ENCODE measurements around the gene CGAS. TPM values are rescaled to one million over a fixed set of nuclear protein-coding genes. Genes with fewer than 3 reads are reported as not detected.

CGAS gene
- polyA plus RNA-seq, 1 donor from 2014 or later: 0.53 TPM

GRCh38 chr6:73491377-73491776 is 39.3 kb upstream of the CGAS start:
- Histone ChIP-seq H3K36me3 (ENCODE audit: insufficient read depth, low read length) (peaks cover 15% of the 10 kb centered on the region), H3K79me2 (replicated peaks; ENCODE audit: insufficient read depth, low read length) (no peaks in the 10 kb centered on the region), H2AFZ (ENCODE audit: low read depth, low read length) (no peak overlapping the region), H3K9me2 (ENCODE audit: insufficient read depth, low read length) (no peaks in the 10 kb centered on the region), H3K9ac (ENCODE audit: low read length) (no peak overlapping the region), H3K9me3 (ENCODE audit: low read length) (no peaks in the 10 kb centered on the region), H3F3A (ENCODE audit: insufficient read depth, low read length, poor library complexity, severe bottlenecking) (no peaks in the 10 kb centered on the region), H3K4me2 (ENCODE audit: low read length) (no peak overlapping the region), H3K4me3 (ENCODE audit: low read length) (no peak overlapping the region), H3K27me3 (ENCODE audit: insufficient read depth, low read depth, low read length) (no peaks in the 10 kb centered on the region), H4K20me1 (ENCODE audit: insufficient read depth) (no peaks in the 10 kb centered on the region), H3K27ac (ENCODE audit: low read length) (no peak overlapping the region)
- TF ChIP-seq MXI1 (conservative IDR thresholded peaks at IDR 0.05; ENCODE audit: poor library complexity, severe bottlenecking) (no peak), CTCF (IDR thresholded peaks at IDR 0.05; ENCODE audit: poor library complexity, severe bottlenecking) (no peak), POLR2AphosphoS5 (IDR thresholded peaks at IDR 0.05) (no peak), EZH2 (IDR thresholded peaks at IDR 0.05; ENCODE audit: borderline replicate concordance, insufficient read depth, low read length, poor library complexity, severe bottlenecking) (no peak), TAF1 (IDR thresholded peaks at IDR 0.05; ENCODE audit: low read depth) (no peak), RAD21 (conservative IDR thresholded peaks at IDR 0.05) (no peak), SMC3 (conservative IDR thresholded peaks at IDR 0.05; ENCODE audit: poor library complexity) (no peak), EP300 (conservative IDR thresholded peaks at IDR 0.05; ENCODE audit: poor library complexity, severe bottlenecking) (no peak)
- TF ChIP-seq, protein P1, sequence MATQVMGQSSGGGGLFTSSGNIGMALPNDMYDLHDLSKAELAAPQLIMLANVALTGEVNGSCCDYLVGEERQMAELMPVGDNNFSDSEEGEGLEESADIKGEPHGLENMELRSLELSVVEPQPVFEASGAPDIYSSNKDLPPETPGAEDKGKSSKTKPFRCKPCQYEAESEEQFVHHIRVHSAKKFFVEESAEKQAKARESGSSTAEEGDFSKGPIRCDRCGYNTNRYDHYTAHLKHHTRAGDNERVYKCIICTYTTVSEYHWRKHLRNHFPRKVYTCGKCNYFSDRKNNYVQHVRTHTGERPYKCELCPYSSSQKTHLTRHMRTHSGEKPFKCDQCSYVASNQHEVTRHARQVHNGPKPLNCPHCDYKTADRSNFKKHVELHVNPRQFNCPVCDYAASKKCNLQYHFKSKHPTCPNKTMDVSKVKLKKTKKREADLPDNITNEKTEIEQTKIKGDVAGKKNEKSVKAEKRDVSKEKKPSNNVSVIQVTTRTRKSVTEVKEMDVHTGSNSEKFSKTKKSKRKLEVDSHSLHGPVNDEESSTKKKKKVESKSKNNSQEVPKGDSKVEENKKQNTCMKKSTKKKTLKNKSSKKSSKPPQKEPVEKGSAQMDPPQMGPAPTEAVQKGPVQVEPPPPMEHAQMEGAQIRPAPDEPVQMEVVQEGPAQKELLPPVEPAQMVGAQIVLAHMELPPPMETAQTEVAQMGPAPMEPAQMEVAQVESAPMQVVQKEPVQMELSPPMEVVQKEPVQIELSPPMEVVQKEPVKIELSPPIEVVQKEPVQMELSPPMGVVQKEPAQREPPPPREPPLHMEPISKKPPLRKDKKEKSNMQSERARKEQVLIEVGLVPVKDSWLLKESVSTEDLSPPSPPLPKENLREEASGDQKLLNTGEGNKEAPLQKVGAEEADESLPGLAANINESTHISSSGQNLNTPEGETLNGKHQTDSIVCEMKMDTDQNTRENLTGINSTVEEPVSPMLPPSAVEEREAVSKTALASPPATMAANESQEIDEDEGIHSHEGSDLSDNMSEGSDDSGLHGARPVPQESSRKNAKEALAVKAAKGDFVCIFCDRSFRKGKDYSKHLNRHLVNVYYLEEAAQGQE (IDR thresholded peaks at IDR 0.05; ENCODE audit: borderline replicate concordance): no peak

DNA sequence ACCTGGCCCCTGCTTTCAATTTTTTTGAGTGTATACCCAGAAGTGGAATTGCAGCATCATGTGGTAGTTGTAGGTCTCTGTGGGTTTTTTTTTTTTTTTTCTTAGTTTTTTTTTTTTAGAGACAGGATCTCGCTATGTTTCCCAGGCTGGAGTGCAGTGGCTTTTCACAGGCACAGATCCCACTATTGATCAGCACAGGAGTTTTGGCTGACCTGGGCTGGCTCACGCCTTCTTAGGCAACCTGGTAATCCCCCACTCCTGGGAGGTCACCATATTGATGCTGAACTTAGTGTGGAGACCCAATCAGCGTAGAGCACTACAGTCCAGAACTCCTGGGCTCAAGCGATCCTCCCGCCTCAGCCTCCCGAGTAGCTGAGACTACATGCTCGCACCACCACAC is 35.4 kb upstream of the CGAS start:
- H3F3A ChIP-seq (ENCODE audit: insufficient read depth, low read length, poor library complexity, severe bottlenecking): no peaks in the 10 kb centered on the region
- no peaks in the 10 kb centered on the region for H3K9me3 ChIP-seq (ENCODE audit: low read length)
- no peaks in the 10 kb centered on the region for H3K79me2 ChIP-seq (replicated peaks; ENCODE audit: insufficient read depth, low read length)
- no peak overlapping the region for H3K4me3 ChIP-seq (ENCODE audit: low read length)
- peaks cover 15% of the 10 kb centered on the region for H3K36me3 ChIP-seq (ENCODE audit: insufficient read depth, low read length)
- no peaks in the 10 kb centered on the region for H4K20me1 ChIP-seq (ENCODE audit: insufficient read depth)
- H3K9ac ChIP-seq (ENCODE audit: low read length): no peak overlapping the region
- no peaks in the 10 kb centered on the region for H3K27me3 ChIP-seq (ENCODE audit: insufficient read depth, low read depth, low read length)
- H3K4me2 ChIP-seq (ENCODE audit: low read length): no peak overlapping the region
- H2AFZ ChIP-seq (ENCODE audit: low read depth, low read length): no peak overlapping the region
- TF ChIP-seq SMC3 (conservative IDR thresholded peaks at IDR 0.05; ENCODE audit: poor library complexity) (no peak), CTCF (IDR thresholded peaks at IDR 0.05; ENCODE audit: poor library complexity, severe bottlenecking) (no peak), RAD21 (conservative IDR thresholded peaks at IDR 0.05) (no peak)
- no peak overlapping the region for H3K27ac ChIP-seq (ENCODE audit: low read length)
- H3K9me2 ChIP-seq (ENCODE audit: insufficient read depth, low read length): no peaks in the 10 kb centered on the region
